Transverse colon (tissue), 4 donors: ENCODE results near the gene ATP2B3.

ENCODE experiments used
- CTCF ChIP-seq, 5 experiments: fragments of 200-600 bp in 3 of 5; fragments of 450-650 bp in 2 of 5; sonication (generic) in 3 of 5; IDR thresholded peaks; 1 replicate in 2 of 5; 2 replicates in 3 of 5; pipeline ENCODE4 v1.5.1; 2016 to 2017; ENCODE audit warnings: antibody characterized with exemption in 5 of 5, inconsistent platforms in 3 of 5, mild to moderate bottlenecking in 2 of 5, moderate library complexity in 1 of 5
- POLR2A ChIP-seq: fragments of 450-650 bp; IDR thresholded peaks from one replicate; pipeline ENCODE4 v1.6.1; 2016; ENCODE audit warnings: antibody characterized with exemption, mild to moderate bottlenecking, moderate library complexity
- POLR2AphosphoS5 ChIP-seq, 3 donors: sonication (generic); formaldehyde crosslinking; IDR thresholded peaks; one replicate each; pipeline ENCODE4 v1.6.1; 2016; ENCODE audit warnings: antibody characterized with exemption in 3 of 3

- TF ChIP-seq CTCF (IDR thresholded peaks at IDR 0.05) (no peak), POLR2A (no peak), POLR2AphosphoS5 (IDR thresholded peaks at IDR 0.05) (no peak)
These were observed 40.0 kb upstream of the ATP2B3 start for GRCh38 chrX:153477364-153477857.
